ENCODE data around the gene LBH.
A peak's percentile ranks its signal among the peaks of the same experiment; 100 is the strongest.

LBH gene

DNA sequence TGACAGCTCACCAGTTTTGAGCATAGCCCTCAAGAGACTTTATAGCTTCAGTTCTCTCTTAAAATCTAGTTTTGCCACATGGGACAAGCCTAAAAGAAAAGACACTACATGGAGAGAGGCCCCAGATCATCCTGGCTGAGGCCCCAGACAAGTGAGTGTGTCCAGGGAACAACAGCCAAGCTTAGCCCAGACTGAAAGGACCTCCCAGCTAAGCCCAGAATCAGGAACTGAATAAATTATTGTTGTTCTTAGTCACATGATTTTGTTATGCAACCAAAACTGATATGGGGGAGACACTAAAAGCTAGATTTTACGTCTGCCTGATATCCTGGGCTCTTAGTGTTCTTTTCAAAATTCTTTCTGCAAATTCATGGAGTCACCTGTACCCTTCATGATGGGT is 29.3 kb upstream of the LBH start:
- TF ChIP-seq, protein P1, sequence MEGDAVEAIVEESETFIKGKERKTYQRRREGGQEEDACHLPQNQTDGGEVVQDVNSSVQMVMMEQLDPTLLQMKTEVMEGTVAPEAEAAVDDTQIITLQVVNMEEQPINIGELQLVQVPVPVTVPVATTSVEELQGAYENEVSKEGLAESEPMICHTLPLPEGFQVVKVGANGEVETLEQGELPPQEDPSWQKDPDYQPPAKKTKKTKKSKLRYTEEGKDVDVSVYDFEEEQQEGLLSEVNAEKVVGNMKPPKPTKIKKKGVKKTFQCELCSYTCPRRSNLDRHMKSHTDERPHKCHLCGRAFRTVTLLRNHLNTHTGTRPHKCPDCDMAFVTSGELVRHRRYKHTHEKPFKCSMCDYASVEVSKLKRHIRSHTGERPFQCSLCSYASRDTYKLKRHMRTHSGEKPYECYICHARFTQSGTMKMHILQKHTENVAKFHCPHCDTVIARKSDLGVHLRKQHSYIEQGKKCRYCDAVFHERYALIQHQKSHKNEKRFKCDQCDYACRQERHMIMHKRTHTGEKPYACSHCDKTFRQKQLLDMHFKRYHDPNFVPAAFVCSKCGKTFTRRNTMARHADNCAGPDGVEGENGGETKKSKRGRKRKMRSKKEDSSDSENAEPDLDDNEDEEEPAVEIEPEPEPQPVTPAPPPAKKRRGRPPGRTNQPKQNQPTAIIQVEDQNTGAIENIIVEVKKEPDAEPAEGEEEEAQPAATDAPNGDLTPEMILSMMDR (IDR thresholded peaks at IDR 0.05; ENCODE audit: low read depth, low read length) = no peak
- Histone ChIP-seq H3K9me3 (no peaks in the 10 kb centered on the region), H3K4me1 (no peaks in the 10 kb centered on the region), H3K4me3 (ENCODE audit: low read depth, low read length) (no peak overlapping the region), H3K36me3 (no peaks in the 10 kb centered on the region), H3K27me3 (no peaks in the 10 kb centered on the region)
- no peak for DNase-seq

DNA sequence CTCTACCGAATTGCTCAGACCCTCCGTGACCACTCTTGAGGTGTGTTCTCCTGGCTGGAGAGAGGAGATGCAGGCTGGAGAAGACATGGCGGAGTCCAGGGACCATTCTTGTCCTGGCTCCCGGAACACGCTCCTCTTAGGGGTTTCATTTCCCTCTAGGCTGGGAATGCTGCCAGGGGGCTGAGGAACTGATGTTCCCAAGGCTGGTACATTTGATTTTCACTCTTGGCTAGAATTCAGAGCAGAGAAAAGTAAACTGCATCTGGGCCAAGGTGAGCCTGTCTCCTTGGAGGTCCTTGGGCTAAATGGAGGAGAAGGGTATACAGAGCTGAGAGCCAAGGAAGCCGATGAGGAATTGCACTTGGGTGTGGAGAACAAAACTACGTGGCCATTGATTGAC is 28.2 kb upstream of the LBH start:
- no peaks in the 10 kb centered on the region for H3K4me1 ChIP-seq
- no peaks in the 10 kb centered on the region for H3K9me3 ChIP-seq
- no peak for DNase-seq
- H3K36me3 ChIP-seq = no peaks in the 10 kb centered on the region
- no peaks in the 10 kb centered on the region for H3K27me3 ChIP-seq
- H3K4me3 ChIP-seq (ENCODE audit: low read depth, low read length) = no peak overlapping the region
- TF ChIP-seq, protein P1 (IDR thresholded peaks at IDR 0.05; ENCODE audit: low read depth, low read length) = no peak

DNA sequence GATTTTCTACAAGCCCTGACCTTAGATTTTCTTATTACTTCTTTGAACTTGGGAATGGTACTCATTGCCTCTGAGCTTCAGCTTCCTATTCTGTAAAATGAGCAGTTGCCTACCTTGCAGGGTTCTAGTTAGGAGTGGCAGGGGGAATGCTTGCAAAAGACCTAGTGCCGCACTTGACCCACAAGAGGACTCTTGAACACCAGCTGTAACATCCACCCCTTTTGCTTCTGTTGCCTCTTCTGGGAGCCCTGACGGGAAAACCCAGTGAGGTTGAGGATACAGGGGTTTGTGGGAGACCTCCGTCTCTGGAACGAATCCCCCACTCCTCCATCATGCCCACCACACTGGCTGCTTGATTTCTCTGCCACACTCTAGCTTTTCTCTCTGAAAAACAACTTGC is 27.1 kb upstream of the LBH start:
- Histone ChIP-seq H3K9me3 (no peaks in the 10 kb centered on the region), H3K4me3 (ENCODE audit: low read depth, low read length) (no peak overlapping the region), H3K27me3 (no peaks in the 10 kb centered on the region), H3K36me3 (no peaks in the 10 kb centered on the region), H3K4me1 (no peaks in the 10 kb centered on the region)
- TF ChIP-seq, protein P1 (IDR thresholded peaks at IDR 0.05; ENCODE audit: low read depth, low read length) = no peak
- no peak for DNase-seq

DNA sequence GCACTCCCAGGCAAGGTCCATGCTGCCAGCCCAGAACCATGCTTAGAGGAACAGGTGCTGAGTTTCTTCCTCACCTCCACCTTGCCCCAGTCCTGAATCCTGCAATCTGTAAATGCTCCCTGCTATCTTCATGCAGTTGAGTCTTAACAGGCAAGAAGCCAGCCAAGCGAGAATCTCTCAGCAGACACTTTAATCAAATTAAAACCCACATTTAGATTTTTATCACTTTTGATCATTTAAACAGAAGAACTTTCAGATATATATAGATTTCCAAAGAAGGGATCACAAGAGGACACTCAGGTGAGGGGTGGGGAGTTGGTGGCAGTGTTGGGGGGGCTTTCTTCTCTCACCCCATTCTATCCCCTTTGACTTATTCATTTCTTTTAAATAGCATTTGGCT is 25.9 kb upstream of the LBH start:
- TF ChIP-seq, protein P1 (IDR thresholded peaks at IDR 0.05; ENCODE audit: low read depth, low read length) = no peak
- no peaks in the 10 kb centered on the region for H3K4me1 ChIP-seq
- no peaks in the 10 kb centered on the region for H3K27me3 ChIP-seq
- DNase-seq = no peak
- H3K9me3 ChIP-seq = no peaks in the 10 kb centered on the region
- H3K36me3 ChIP-seq = no peaks in the 10 kb centered on the region
- no peak overlapping the region for H3K4me3 ChIP-seq (ENCODE audit: low read depth, low read length)

DNA sequence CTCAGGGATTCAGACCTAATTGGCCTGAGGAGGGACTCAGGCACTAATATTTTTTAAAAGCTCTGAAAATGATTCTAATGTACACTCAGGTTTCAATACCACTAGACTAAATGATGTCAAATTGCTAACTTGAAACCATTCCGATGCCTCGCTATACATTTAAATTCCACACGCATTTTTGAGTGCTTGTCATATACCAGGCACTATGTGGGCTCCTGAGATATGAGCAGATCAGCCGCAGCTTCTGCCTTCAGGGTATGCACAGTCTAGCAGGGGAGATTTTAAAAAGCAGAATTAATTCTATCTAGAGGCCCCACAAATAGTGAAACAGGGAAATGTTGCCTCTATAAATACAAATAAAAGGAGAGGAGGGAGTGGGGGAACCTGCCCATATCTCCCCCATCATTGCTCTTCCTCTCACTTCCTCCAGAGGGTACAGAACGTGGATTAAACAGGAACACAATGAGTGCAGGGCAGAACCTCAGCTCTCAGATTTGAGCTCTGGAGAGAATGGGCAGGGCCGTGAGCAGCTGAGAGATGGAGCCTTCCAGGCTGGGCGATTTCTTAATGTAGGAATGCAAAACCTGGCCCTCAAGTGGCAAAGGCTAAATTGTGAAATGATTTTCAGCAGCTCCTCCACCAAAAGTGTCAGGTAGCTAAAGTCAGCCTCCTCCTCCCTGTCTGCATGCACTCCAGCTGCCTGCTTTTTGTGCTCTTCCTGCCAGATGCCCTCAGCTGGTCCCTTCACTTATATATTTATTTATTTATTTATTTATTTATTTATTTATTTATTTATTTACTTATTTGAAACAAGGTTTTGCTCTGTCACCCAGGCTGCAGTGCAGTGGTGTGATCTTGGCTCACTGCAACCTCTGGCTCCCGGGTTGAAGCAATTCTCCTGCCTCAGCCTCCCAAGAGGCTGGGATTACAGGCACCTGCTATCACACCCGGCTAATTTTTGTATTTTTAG is 24.6 kb upstream of the LBH start:
- Histone ChIP-seq H3K27me3 (no peaks in the 10 kb centered on the region), H3K4me1 (no peaks in the 10 kb centered on the region), H3K9me3 (no peaks in the 10 kb centered on the region), H3K4me3 (ENCODE audit: low read depth, low read length) (no peak overlapping the region), H3K36me3 (no peaks in the 10 kb centered on the region)
- DNase-seq = no peak
- TF ChIP-seq, protein P1 (IDR thresholded peaks at IDR 0.05; ENCODE audit: low read depth, low read length) = peak; percentile 17; the same call in 1 of the 2 replicates

DNA sequence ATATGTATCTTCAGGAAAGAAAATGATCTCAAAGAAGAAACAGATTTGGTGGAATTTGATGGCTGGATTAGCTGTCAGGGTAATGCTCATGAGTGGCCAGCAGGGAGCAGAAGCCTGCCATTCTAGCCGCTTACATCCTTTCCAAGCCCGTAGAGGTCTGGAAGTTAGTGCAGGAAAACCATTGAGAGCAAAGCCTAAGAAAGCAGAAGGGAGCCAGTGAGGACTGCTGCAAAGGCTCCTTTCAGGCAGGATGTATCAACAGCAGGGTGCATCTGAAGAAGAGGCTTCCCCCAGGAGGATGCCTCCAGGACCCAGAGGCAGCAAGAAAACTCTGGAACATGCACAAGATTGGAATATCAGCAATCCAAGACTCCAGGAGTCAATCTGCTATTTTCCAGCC is 22.9 kb upstream of the LBH start:
- Histone ChIP-seq H3K27me3 (no peaks in the 10 kb centered on the region), H3K4me1 (no peaks in the 10 kb centered on the region), H3K36me3 (no peaks in the 10 kb centered on the region), H3K9me3 (no peaks in the 10 kb centered on the region), H3K4me3 (ENCODE audit: low read depth, low read length) (no peak overlapping the region)
- peak; percentile 67 for DNase-seq
- TF ChIP-seq, protein P1 (IDR thresholded peaks at IDR 0.05; ENCODE audit: low read depth, low read length) = peak; percentile 93
